Parathyroid adenoma (tissue), 2 donors: ENCODE measurements around the gene MPHOSPH8.

Experiments used
- H2AFZ ChIP-seq: fragments of 300-600 bp; sonication (generic); one replicate; pipeline ENCODE4 v1.7.0; 2017; ENCODE audit warnings: antibody characterized with exemption, mild to moderate bottlenecking
- H3K27ac ChIP-seq: fragments of 300-600 bp; sonication (generic); one replicate; pipeline ENCODE4 v1.7.0; 2017
- H3K27me3 ChIP-seq: fragments of 300-600 bp; sonication (generic); one replicate; pipeline ENCODE4 v1.7.0; 2017; ENCODE audit warnings: low read length; ENCODE audit not compliant: control insufficient read depth, insufficient read depth
- H3K36me3 ChIP-seq: fragments of 300-600 bp; sonication (generic); one replicate; pipeline ENCODE4 v1.7.0; 2017; ENCODE audit warnings: low read length; ENCODE audit not compliant: control insufficient read depth, insufficient read depth
- H3K4me1 ChIP-seq: fragments of 300-600 bp; sonication (generic); one replicate; pipeline ENCODE4 v1.7.0; 2017; ENCODE audit warnings: control low read depth
- H3K4me2 ChIP-seq: fragments of 300-600 bp; sonication (generic); one replicate; pipeline ENCODE4 v1.7.0; 2017; ENCODE audit warnings: low read length
- H3K4me3 ChIP-seq: fragments of 300-600 bp; sonication (generic); one replicate; pipeline ENCODE4 v1.7.0; 2017; ENCODE audit warnings: low read depth, low read length
- H3K79me2 ChIP-seq: fragments of 300-600 bp; sonication (generic); one replicate; pipeline ENCODE4 v1.7.0; 2017; ENCODE audit warnings: control low read depth
- H3K9ac ChIP-seq: fragments of 300-600 bp; sonication (generic); one replicate; pipeline ENCODE4 v1.7.0; 2017; ENCODE audit warnings: mild to moderate bottlenecking
- H3K9me3 ChIP-seq: fragments of 300-600 bp; sonication (generic); one replicate; pipeline ENCODE4 v1.7.0; 2017; ENCODE audit warnings: low read length; ENCODE audit not compliant: control insufficient read depth
- CTCF ChIP-seq: fragments of 300-600 bp; sonication (generic); IDR thresholded peaks from one replicate; pipeline ENCODE4 v1.7.0; 2017; ENCODE audit warnings: antibody characterized with exemption, mild to moderate bottlenecking
- donor health status: primary hyperparathyroidism.

MPHOSPH8 gene

GRCh38 chr13:19590423-19590822 is 43.0 kb upstream of the MPHOSPH8 start:
- H2AFZ ChIP-seq: no peak overlapping the region
- no peak overlapping the region for H3K9ac ChIP-seq
- TF ChIP-seq CTCF: no peak
- H3K4me3 ChIP-seq: no peak overlapping the region
- no peaks in the 10 kb centered on the region for H3K36me3 ChIP-seq
- no peaks in the 10 kb centered on the region for H3K9me3 ChIP-seq
- H3K4me2 ChIP-seq: no peak overlapping the region
- peaks cover 3% of the 10 kb centered on the region for H3K4me1 ChIP-seq
- H3K27ac ChIP-seq: no peak overlapping the region
- H3K79me2 ChIP-seq: no peaks in the 10 kb centered on the region
- no peaks in the 10 kb centered on the region for H3K27me3 ChIP-seq

GRCh38 chr13:19591864-19592263 is 41.6 kb upstream of the MPHOSPH8 start:
- Histone ChIP-seq H3K4me3 (no peak overlapping the region), H3K9me3 (no peaks in the 10 kb centered on the region), H3K79me2 (no peaks in the 10 kb centered on the region), H3K4me2 (no peak overlapping the region), H3K9ac (no peak overlapping the region), H2AFZ (no peak overlapping the region), H3K27me3 (no peaks in the 10 kb centered on the region), H3K36me3 (no peaks in the 10 kb centered on the region), H3K4me1 (peaks cover 3% of the 10 kb centered on the region), H3K27ac (no peak overlapping the region)
- TF ChIP-seq CTCF: no peak

DNA sequence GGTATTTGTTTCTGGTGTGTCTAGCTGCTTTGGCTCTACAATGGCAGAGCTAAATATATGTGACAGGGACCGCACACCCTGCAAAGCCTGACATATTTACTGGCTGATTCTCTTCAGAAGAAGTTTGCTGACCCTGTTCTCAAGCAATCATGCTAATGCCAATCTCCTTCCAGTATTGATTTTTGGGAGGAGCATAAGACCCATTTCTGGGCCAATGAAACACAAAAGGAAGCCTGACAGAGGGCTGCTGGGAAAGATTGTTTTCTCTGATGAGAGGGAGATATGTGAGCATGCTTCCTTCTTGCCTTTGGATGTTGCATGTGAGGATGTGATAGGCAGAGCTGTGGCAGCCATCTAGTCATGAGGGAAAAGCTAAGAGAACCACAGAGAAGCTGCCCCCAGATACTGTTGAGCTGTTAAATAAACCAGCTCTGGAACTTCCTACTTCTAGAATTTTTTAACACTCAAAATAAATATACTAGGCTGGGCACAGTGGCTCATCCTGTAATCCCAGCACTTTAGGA is 40.7 kb upstream of the MPHOSPH8 start:
- Histone ChIP-seq H3K27ac (no peak overlapping the region), H3K9ac (no peak overlapping the region), H3K4me1 (peaks cover under 1% of the 10 kb centered on the region), H3K36me3 (no peaks in the 10 kb centered on the region), H2AFZ (no peak overlapping the region), H3K4me2 (no peak overlapping the region), H3K9me3 (no peaks in the 10 kb centered on the region), H3K27me3 (no peaks in the 10 kb centered on the region), H3K79me2 (no peaks in the 10 kb centered on the region), H3K4me3 (no peak overlapping the region)
- no peak for TF ChIP-seq CTCF

GRCh38 chr13:19596086-19596485 is 37.4 kb upstream of the MPHOSPH8 start:
- no peak overlapping the region for H3K27ac ChIP-seq
- H3K4me3 ChIP-seq: no peak overlapping the region
- TF ChIP-seq CTCF: no peak

GRCh38 chr13:19596960-19597361 is 36.5 kb upstream of the MPHOSPH8 start:
- Histone ChIP-seq H3K4me3 (no peak overlapping the region), H3K4me1 (no peaks in the 10 kb centered on the region)
- no peak for TF ChIP-seq CTCF

More at GRCh38 chr13:19596086-19596485, 37.4 kb upstream of the MPHOSPH8 start:
- no peaks in the 10 kb centered on the region for H3K4me1 ChIP-seq
- H3K4me2 ChIP-seq: no peak overlapping the region
- H3K27me3 ChIP-seq: no peaks in the 10 kb centered on the region
- H2AFZ ChIP-seq: no peak overlapping the region
- H3K79me2 ChIP-seq: no peaks in the 10 kb centered on the region
- no peaks in the 10 kb centered on the region for H3K36me3 ChIP-seq
- H3K9me3 ChIP-seq: no peaks in the 10 kb centered on the region
- H3K9ac ChIP-seq: no peak overlapping the region

More at GRCh38 chr13:19596960-19597361, 36.5 kb upstream of the MPHOSPH8 start:
- H3K9me3 ChIP-seq: no peaks in the 10 kb centered on the region
- no peak overlapping the region for H3K9ac ChIP-seq
- H3K27ac ChIP-seq: no peak overlapping the region
- no peak overlapping the region for H2AFZ ChIP-seq
- no peaks in the 10 kb centered on the region for H3K79me2 ChIP-seq
- no peak overlapping the region for H3K4me2 ChIP-seq
- no peaks in the 10 kb centered on the region for H3K36me3 ChIP-seq
- H3K27me3 ChIP-seq: no peaks in the 10 kb centered on the region
